GM13976 (cell line): Measurements from ENCODE around the gene UIMC1.
"Not testable (repeated sequence)": the region's sequence is repeated elsewhere in the genome, so short reads cannot be mapped to it uniquely, and the experiment has no call there.

Source experiments
- DNase-seq: peaks from one replicate; pipeline ENCODE4 v3.0.0; 2012; ENCODE audit warnings: low spot score
- in situ Hi-C: fragments of 300-500 bp; cut with MboI; formaldehyde crosslinking; loops from one replicate; pipeline ENCODE4 v1.12.0; 2022; ENCODE audit warnings: low sequenced_read_pairs, mixed read lengths, inconsistent platforms; ENCODE audit not compliant: unreplicated experiment
- TF ChIP-seq, protein P1 (sequence below): IDR thresholded peaks from 2 replicates; pipeline ENCODE4 v1.5.1; 2012; ENCODE audit warnings: borderline replicate concordance, mild to moderate bottlenecking; ENCODE audit not compliant: insufficient read depth; ENCODE audit errors: extremely low read depth, missing control alignments, control extremely low read depth

Gene UIMC1

DNA sequence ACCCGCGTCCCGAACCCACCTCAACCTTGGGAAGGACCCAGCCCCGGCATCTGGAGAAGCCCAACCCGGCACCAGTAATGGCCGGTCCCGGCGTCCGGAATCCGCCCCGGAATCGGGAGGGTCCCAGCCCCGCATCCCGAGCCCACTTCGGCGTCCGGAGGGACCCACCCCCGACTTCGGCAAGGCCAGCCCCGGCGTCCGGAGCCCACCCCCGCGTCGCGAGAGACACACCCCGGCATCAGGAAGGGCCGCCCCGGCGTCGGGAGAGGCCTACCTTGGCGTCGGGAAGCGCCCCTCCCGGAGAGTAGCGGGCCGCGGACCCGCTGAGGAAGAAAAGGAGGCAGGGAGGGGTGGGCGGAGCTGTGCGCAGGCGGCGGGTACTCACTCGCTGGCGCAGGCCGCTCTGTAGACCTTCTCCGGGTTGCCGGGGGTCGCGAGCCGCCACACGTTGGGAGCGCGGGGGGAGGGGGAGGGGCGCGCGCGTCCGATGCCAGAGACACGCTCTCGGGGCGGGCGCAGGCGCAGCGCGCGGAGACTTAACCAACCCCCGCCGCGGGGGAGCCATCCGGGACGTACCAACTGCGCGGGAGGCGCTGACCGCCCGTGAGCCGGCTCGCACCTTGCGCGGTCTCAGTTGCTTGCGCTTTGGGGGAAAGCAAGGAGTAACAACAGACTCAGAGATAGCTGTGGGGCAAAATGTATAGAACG is at the start of gene UIMC1:
TSS of gene UIMC1 (minus strand) at position 515 of the 708 bp plus-strand sequence. CDS start 24,164 bp downstream, outside the sequence.
- TF ChIP-seq, protein P1, sequence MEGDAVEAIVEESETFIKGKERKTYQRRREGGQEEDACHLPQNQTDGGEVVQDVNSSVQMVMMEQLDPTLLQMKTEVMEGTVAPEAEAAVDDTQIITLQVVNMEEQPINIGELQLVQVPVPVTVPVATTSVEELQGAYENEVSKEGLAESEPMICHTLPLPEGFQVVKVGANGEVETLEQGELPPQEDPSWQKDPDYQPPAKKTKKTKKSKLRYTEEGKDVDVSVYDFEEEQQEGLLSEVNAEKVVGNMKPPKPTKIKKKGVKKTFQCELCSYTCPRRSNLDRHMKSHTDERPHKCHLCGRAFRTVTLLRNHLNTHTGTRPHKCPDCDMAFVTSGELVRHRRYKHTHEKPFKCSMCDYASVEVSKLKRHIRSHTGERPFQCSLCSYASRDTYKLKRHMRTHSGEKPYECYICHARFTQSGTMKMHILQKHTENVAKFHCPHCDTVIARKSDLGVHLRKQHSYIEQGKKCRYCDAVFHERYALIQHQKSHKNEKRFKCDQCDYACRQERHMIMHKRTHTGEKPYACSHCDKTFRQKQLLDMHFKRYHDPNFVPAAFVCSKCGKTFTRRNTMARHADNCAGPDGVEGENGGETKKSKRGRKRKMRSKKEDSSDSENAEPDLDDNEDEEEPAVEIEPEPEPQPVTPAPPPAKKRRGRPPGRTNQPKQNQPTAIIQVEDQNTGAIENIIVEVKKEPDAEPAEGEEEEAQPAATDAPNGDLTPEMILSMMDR = no peak
- peak; percentile 95 for DNase-seq
- in situ Hi-C loops = no loop called here

DNA sequence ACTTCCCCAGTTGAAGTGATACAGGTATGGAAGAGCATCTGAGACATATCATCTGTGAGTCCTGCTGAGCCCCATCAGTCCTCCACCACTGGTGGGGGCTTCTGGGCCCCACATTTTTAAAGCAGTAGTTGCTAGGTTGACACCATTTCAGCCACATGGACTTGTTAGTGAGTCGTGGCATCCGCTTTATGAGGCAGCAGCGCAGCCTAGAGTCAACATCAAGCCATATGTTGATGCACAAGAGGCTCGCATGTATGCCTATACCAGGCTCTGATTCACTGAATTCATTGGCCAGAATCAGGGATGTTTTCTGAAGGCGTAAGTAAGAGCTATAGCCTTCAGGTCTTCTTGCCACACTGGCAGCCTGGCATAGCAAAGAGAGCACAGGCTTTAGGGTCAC is 42.7 kb upstream of the UIMC1 start:
- no peak for DNase-seq
- TF ChIP-seq, protein P1 = no peak
- in situ Hi-C loops = no loop called here

DNA sequence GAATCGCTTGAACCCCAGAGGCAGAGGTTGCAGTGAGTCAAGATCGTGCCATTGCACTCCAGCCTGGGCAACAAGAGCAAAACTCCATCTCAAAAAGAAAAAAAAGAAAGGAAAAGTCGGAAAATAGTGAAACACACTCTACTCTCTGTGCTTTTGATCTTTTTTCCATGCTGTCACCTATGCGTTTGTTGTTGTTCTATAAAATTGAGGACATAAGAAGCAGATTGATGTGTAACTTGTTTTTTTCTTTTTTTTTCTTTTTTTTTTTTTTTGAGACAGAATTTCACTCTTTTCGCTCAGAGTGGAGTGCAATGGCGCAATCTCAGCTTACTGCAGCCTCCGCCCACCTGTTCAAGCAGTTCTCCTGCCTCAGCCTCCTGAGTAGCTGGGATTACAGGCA is 42.0 kb upstream of the UIMC1 start:
- in situ Hi-C loops = not testable (repeated sequence)

DNA sequence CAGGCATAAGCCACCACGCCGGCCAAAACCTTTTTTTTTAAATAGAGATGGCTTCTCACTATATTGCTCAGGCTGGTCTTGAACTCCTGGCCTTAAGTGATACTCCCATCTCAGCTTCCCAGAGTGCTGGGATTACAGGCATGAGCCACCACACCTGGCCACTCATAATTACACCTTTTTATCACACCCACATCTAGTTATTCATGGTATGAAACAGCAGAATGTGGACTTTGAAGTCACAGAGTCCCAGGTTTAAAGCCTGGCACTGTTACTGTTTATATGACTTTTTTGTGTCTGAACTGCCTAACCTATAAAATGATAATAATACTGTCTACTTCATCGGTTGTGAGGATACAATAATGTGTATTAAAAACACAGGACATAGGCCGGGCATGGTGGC is 39.1 kb upstream of the UIMC1 start:
- TF ChIP-seq, protein P1 = no peak
- in situ Hi-C loops = no loop called here
- no peak for DNase-seq

More for the DNA sequence above, 42.0 kb upstream of the UIMC1 start:
- DNase-seq = not testable (repeated sequence)

DNA sequence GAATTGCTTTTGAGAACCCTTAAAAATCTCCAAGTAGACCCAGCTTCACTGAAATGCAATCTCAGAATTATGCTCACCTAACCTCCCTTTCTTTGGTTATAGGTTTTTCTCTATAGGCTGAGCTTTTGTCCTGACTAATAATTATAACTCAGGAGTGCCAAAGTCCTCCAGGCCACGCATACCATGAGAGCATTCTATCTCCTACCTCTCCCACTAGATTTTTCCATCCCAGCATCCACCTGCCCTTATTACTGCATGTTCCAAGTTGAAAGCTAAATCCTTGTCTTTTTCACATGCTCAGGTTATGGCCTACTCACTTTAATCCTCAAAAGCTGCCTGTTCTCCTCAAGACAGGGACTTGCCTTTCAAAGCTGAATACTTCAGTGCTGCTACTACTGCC is 38.1 kb upstream of the UIMC1 start:
- TF ChIP-seq, protein P1 = no peak
- in situ Hi-C loops = no loop called here
- no peak for DNase-seq

DNA sequence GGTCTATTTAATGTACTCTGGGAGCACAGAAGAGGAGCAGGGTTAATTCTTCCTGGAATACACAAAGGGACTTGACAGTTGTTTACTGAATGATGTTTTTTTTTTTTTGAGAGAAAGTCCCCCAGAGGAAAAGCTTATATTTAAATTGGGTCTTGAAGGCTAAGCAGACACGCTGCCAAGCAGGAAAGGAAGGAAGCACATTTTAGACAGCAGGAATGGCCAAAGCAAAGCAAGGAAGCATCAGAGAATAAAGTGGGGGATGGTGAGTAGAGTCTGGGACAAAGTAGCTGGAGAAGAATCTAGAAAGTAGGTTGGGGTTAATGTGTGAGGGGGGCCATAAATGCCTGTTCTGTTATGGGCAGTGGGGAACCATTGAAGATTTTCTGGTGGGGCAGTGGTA is 37.4 kb upstream of the UIMC1 start:
- TF ChIP-seq, protein P1 = no peak
- no peak for DNase-seq
- in situ Hi-C loops = no loop called here

DNA sequence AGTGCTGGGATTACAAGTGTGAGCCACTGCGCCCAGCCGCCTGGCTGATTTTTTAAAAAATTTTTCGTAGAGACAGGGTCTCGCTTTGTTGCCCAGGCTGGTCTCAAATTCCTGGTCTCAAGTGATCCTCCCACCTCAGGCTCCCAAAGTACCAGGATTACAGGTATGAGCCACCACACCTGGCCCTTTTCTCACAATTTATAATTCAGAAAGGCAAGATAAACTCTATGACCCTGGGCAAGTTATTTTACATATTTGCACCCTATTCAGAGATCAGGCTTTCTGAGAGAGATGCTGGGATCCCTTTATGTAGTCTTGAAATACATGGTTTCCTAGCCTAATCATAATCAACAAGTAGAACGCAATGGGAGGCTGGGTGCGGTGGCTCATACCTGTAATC is 36.5 kb upstream of the UIMC1 start:
- in situ Hi-C loops = no loop called here
- TF ChIP-seq, protein P1 = no peak
- DNase-seq = no peak
